RCC 7860 (cell line): Measurements from ENCODE around the gene GATA1.

ENCODE experiments used
- DNase-seq: peaks from one replicate; pipeline ENCODE4 v3.0.0-alpha.2; 2015; ENCODE audit warnings: low spot score
- FAIRE-seq: peaks from 2 replicates; lab custom pipeline; 2012; peaks lifted over from hg19 to GRCh38; lab: Jason Lieb, UNC

The GATA1 gene

DNA sequence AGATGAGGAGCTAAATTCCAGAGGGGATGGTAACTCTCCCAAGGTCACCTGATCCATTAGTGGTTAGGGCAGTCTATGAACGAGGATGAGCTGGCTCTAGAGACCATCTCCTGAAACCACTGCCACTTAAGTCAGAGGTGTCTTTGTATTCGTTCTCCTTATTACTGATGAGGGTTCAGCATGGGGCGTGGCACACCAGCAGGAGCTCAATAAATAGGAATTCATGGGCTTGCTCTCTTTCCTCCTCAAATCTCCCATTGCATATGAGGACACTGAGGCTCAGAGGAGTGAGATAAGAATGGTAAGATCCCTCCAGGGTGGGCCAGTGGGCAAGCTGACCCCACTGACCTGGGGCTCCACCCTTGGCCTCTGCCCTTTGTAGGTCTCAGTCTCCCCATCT, 1.7 kb upstream of the GATA1 start:
- FAIRE-seq = no peak
- DNase-seq = no peak

DNA sequence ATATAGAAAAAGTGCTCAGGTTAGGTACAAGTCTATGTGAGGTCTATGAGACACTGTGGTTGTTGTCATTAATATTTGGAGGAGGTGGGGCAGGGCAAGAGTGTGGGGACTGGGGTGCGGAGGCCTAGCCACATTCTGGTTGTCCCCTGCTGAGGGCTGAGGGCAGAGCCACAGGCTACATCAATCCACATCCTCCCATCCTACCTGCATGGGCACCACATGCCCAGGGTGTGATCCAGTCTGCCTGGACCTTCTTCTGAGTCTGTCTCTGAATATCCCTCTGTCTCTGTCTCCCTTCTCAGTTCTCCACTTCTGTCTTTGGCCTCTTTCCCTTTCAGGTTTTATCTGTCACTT, 1.2 kb upstream of the GATA1 start:
- DNase-seq (no peak), FAIRE-seq (no peak)

DNA sequence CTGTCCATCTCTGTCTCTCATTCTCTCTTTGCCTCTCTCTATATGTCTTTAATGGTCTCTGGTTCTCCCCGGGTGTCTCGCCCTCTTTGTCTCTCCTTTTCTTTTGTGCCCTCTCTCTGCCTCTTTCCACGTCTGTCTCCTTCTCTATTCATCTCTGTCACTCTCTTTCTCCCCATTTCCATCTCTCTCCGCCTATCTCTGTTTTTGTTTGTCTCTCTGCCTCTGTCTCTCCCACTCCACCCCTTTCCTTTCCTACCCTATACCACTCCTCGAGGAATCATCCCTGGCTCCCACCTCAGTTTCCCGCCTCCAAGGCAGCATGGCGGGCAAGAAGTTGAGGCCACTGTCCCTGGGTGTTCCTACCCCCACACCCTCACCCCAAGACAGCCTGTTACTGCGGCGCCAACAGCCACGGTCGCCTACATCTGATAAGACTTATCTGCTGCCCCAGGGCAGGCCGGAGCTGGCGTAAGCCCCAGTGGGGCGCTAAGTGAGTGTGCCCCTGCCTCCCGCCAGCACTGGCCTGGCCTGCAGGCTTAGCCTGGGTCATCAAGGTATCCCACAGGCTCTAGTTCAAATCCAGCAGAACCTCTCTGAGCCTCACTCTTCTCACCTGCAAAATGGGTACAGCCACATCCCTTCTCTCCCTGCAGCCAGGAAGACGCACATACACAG, 713 bp upstream of the GATA1 start:
- FAIRE-seq (no peak), DNase-seq (no peak)

DNA sequence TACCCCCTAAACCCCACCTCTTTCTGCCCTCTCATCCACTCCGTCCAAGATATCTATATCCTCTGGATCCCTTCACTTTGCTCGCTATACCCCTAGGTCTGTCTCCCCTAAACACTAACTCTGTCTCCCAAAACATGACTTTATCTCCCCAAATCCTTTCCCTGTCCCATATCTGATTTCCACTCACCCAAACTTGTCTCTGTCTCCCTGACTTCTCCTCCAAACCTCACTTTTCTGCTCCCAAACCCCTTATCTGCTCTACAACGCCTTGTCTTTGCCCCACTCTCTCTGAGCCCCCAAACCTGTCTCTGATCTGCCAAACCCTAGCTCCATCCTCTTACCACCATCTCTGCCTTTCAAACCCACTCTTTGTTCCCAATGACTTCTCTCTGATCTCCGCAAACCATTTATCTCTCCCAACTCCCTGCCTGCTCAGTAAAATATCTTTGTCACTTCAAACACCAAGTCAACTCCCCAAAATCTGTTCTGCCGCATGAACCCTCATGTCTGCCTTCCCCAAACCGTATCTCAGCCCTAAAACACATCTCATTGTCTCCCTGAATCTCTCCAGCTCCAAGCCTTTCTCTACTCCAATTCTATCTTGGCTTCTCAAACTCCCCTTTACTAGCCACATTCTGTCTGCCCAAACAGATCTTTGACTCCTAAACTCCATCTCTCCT, 575 bp downstream of the GATA1 start:
- DNase-seq = no peak
- no peak for FAIRE-seq

DNA sequence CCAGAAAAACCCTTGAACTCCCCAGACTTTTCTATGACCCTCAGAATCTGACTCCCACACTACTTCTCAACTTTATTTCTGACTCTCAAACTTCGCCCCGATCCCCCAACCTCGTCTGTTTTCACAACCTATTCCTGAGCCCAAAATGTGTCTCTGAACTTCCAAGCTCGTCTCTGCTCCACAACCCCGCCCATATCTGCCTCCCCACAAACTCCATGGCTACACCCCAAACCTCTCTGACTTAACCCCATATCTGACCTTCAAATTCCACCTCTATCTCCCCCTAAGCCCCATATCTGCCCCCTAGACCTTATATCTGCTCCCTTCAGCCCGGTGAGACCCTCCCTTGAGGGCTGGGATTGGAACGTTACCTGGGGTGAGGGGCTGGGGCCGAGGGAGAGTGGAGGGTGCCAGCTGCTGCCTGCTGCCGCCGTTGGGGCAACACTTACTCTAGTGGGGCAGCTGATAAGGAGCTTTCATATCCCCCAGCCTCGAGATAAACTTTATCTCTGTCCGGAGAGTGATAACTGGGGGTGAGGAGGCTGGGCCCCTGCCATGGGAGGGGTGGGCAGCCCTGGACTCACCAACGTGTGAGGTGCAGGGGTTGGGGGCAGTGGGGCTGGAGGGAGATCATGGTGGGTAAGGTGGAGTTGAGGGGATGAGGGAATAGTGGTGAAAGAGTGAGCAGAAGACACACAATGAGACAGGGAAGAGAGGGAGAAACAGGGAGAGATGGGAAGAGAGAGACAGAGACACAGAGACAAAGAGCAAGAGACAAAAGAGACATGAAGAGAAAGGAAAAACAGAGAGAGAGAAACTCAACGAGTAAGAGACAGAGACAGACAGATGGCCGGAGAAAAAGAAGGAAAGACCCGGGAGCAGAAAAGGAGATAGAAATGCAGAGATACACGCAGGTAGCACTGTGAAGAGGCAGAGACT, 1.4 kb downstream of the GATA1 start:
- no peak for FAIRE-seq
- no peak for DNase-seq

DNA sequence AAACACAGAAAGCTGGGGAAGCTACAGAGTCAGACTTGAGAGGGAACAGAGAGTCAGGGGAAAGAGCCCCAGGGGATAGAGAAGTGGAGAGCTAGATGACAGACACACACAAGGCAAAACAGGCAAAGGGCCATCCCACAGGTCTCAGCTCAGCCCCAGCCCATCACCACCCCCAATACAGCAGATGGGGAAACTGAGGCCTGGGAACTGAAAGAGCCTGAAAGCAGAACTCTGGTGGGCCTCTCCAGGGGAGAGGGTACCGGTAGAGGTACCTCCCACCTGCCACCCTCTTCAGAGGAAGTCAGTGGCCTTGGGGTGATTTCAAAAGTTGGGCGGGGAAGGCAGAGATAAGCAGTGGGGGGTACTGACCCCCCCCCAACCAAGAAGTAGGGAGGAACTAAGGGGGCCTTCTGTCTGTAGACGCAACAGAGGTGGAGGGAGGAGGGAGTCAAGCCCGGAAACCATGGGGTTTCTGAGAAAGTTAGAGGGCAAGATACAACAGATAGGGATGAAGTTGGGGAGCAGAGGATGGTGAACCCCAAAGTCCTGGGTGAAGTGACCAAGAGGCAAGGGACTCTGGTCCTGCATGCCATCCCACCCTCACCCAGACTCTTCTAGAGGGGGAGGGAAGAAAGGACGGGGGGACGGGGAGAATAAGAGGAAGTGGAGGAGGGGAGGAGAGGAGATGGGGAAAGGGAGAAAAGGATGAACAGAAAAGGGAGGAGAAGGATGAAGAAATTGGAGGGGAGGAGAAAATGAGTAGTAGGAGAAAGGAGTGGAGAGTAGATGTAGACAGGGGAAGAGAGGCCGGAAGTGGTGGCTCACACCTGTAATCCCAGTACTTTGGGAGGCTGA, 3.2 kb downstream of the GATA1 start:
- no peak for FAIRE-seq
- DNase-seq = no peak

DNA sequence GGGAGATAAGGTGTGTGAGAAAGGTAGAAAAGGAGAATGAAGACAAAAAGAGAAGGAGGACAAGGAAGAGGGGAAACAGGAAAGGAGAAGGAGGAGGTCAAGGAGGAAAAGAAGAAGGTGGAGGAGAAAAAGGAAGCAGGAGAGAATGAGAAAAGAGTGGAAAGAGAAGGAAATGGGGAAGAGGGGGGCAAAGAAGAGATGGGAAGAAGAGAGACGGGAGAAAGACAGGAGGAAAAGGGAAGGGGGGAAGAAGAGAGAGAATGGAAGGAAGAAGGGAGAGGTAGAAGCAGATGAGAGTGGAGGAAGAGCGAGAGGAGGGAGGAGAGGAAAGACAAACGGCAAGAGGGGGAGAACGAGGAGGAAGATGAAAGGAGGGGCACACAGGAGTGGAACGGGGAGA, 4.1 kb downstream of the GATA1 start:
- DNase-seq (no peak), FAIRE-seq (no peak)

DNA sequence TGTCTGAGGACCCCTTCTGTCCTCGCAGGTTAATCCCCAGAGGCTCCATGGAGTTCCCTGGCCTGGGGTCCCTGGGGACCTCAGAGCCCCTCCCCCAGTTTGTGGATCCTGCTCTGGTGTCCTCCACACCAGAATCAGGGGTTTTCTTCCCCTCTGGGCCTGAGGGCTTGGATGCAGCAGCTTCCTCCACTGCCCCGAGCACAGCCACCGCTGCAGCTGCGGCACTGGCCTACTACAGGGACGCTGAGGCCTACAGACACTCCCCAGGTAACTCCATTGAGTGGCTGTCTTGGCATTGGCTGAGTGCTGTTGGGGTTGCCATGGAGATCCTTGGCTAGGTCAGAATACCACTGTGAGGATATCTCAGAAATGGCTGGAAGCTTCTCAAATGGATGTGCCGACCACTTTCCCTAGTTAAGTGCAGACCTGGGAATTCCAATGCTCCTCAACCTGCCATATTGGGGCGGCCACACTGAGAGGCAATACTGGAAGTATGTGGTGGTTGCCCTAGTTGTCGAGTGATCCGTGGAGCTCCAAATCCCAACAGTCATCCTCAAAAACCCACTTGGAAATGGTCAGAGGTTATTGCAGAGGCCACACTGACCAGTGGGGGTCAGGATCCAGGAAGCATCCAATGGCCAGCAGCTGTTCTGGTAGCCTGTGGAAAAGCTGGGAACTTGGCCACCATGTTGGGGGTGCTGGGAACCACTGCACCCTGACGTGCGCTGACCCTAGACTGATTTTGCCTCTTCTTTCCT, 4.9 kb downstream of the GATA1 start:
- FAIRE-seq (no peak), DNase-seq (no peak)

DNA sequence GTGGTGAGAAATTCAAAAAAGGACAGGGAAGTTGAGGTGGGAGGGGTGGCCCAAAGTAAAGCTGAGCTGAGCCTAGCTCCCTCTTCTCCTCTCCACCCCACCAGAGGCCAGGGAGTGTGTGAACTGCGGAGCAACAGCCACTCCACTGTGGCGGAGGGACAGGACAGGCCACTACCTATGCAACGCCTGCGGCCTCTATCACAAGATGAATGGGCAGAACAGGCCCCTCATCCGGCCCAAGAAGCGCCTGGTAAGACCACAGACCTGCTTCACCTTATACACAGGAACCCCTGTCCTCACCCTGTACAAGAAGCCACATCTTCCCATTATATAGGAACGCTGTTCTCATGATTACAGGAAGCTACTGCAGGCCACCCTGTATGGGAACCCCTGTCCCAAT, 5.8 kb downstream of the GATA1 start:
- DNase-seq = no peak
- FAIRE-seq = no peak

DNA sequence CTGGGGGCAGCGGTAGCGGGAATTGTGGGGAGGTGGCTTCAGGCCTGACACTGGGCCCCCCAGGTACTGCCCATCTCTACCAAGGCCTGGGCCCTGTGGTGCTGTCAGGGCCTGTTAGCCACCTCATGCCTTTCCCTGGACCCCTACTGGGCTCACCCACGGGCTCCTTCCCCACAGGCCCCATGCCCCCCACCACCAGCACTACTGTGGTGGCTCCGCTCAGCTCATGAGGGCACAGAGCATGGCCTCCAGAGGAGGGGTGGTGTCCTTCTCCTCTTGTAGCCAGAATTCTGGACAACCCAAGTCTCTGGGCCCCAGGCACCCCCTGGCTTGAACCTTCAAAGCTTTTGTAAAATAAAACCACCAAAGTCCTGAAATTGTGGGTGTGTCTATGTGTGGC, 7.5 kb downstream of the GATA1 start:
- DNase-seq (no peak), FAIRE-seq (no peak)

DNA sequence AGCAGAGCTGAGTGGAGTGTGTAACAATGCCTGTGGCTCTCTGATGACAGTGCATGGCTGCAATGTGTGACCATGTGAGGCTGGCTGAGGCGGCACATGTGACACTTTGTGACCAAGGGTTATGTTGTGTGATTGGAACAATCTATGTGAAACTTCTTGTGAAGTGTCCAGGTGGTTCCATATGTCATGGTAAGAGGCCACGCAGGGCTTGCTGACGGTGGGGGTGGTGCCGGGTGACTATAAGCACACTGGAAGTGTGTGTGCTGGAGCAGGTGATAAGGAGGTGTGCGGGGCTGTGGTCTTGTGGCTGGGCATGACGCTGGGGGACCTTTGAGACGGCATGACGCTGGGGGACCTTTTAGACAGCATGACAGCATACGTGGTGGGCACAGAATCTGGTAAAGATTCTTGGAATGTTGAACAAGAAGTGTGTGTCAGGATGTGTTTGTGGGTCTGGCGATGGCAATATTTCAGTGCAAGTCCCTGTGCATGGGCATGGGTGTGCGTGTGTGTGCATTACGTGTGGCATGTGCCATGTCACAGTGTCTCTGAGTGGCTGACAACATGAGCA, 8.0 kb downstream of the GATA1 start:
- DNase-seq (no peak), FAIRE-seq (no peak)

DNA sequence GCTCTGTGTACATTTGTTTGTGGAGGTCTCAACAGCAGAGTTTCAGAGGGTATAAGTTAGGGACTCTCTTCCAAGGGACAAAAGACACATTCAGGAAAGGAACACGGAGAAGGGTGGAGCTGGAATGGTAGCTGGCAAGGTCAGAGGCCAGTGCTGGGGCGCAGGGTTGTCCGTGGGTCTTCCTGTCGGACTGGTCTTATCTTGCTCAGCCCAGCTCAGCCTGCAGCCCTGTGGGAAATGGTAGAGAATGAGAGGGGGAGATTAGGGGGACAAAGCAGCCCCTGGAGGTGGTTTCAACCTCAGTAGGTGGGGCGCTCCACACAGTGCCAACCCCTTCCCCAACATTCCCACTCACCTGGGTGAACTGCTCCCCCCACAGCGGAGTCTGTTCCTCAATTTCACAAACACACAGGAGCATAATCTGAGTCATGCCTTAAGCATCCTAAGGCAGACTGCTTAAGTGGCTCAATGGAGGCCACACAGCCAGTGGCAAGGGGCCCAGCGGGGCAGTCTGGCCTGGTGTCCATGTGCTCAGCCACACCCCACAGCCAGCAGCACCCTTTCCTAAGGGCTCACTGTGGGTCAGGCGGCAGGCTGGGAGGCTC, 8.6 kb downstream of the GATA1 start:
- no peak for FAIRE-seq
- DNase-seq = peak; percentile 22

DNA sequence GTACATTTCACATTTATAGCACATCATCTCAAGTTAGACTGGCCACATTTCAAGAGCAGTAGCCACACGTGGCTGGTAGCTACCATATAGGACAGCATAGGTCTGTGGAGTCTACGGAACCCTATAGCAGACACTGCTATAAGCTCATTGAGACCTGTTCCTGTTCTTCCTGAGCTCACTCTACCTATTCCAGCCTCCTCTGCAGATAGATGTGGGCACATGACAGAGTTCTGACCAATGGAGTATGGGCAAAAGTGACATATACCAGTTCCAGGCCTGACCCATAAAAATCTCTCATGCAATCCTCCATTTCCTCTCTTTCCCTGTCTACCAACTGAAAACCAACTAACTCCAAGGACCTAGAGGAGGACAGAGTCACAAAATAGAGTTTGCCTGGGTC, 11.9 kb downstream of the GATA1 start:
- DNase-seq (no peak), FAIRE-seq (no peak)

DNA sequence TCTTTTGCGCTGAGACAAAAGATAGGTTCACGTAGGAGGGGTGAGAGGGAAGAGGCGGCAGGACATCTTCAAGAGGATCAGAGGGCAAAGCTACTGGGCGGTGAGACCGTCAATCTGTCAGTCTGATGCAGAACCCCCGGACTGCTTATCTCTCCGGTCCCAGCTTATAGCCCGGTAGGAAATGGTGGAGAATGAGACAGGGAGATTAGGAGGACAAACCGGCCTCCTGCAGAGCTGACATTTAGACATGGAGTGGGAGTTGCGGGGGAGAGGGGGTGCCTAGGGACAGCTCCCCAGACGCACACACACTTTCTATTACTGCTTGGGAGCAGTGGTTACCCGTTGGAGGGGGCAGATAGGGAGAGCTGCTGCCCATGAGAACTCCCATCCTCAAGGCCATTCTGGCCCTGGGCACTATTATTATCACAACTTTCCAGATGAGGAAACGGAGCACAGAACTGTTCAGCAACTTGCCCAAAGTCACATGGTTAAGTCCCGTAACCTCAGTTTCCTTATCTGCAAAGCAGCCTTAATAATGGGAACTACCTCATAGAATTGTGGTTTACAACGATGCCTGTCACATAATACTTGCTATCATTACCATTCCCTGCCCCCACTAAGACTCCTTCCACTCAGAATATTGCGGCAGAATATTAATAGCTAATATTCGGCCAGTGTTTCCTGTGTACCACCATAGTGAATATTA, 14.3 kb downstream of the GATA1 start:
- no peak for DNase-seq
- no peak for FAIRE-seq

DNA sequence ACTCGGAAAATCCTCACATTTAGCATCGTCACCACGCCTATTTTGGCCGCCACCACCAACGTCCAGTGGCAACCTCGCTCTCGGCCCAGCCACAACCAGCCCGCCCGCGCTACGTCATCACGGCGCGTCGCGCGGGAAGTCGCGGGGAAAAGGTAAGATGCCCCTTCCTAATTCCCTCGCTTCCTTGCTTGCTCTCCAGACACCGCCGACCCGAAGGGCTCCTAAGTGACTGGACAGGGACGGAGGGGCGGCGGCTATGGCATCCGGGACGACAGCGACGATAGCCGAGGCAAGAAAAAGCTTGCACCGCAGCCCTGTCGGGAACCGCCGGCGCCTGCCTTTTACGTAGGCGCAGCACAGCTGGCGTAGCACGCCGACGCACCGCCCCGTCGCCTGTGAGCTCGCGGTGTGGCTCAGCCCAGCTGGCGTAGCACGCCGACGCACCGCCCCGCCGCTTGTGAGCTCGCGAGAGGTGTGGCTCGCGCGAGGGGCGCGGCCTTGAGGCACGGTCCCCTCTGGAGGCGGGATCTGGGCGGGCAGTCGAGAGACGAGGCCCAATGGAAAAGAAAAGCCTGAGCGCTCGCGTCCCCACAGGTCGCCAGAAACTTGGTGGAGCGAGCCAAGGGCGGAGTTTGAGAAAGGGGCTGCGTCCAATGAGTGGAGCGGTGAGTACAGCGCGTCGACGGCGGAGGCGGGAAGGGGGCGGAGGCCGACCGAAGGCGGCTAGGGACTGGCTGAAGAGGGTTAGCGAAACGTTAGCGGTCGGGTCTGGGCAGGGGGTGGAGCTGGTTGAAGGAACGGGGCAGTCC, 15.1 kb downstream of the GATA1 start, which contains the start of gene HDAC6:
Gene HDAC6 (plus strand): TSS at position 788 of the 809 bp plus-strand sequence. CDS start 626 bp downstream, outside the sequence.
- FAIRE-seq (peak; percentile 82), DNase-seq (peak; percentile 95)

DNA sequence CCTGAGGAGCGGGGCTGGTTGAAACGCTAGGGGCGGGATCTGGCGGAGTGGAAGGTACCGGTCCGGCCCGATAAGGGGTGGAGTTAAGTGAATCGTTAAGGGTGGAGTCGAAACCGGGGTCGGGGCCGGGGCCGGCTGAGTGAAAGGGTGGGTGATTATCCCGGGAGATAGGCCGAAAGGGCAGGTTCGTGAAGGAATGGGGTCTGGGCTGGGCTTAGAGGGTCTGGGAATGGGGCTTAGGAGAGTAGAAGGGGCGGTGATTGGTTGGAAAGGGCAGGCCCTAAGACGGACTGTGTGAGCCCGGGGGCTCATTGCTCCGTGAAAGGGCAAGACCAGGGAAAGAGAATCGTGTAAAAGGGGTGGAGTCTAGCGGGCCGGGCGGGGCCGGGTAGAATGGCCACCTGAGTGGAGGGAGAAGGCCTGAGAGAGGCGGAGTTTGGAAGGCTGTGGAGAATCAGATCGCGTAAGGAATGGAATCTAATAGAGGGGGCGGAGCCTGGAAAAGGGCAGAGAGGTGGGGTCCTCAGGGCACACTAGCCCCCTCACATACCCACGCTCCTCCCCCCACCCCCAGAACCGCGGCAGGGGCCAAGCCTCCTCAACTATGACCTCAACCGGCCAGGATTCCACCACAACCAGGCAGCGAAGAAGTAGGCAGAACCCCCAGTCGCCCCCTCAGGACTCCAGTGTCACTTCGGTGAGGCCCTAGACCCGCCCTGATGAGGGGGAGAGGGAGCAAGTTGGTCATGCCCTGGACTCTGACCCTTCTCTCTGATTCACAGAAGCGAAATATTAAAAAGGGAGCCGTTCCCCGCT, 15.9 kb downstream of the GATA1 start:
- DNase-seq (peak; percentile 65), FAIRE-seq (peak; percentile 47)

DNA sequence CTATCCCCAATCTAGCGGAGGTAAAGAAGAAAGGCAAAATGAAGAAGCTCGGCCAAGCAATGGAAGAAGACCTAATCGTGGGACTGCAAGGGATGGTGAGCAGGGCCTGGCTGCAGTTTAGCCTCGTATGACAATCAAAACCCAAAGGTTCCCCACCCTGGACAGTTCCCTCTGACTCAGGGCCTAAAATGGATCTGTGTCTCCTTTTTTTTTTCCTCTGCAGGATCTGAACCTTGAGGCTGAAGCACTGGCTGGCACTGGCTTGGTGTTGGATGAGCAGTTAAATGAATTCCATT, 16.5 kb downstream of the GATA1 start:
- DNase-seq (no peak), FAIRE-seq (no peak)
